ENCODE measurements around the gene PGF. TPM values are rescaled to one million over a fixed set of nuclear protein-coding genes. Genes with fewer than 3 reads are reported as not detected.

Gene PGF
- total and polyA plus RNA-seq, 2 experiments from 2014 or later = 25.0 to 31.0 TPM

DNA sequence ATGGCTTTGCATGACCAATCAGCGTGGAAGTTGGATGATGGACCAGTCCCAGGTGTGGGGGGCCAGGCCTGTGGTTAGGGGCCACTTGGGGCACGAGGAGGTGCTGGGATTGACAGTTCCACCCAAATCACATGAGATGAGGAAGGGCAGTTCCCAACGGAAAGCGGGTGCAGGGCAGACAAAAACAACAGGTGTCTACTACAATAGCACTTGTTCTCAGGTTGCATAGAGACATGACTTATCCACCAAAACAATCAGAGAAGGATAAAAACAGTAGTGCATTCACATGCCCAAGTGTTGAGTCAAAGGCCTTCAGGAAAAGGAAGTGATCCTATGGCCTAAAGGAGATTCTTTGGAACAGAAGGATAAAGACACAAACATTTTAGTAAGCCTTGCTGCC is 32.7 kb upstream of the PGF start:
- Histone ChIP-seq H3K79me2 (no peaks in the 10 kb centered on the region), H3K36me3 (replicated peaks; ENCODE audit: insufficient read depth, low read depth) (no peaks in the 10 kb centered on the region), H3K27me3 (no peaks in the 10 kb centered on the region), H3K9me3 (ENCODE audit: low read depth) (no peaks in the 10 kb centered on the region), H3K4me2 (no peak overlapping the region), H3K4me1 (ENCODE audit: insufficient read depth) (no peaks in the 10 kb centered on the region), H2AFZ (no peak overlapping the region), H4K20me1 (ENCODE audit: insufficient read depth, poor library complexity, severe bottlenecking) (no peaks in the 10 kb centered on the region), H3K9me2 (replicated peaks; ENCODE audit: insufficient read depth) (no peaks in the 10 kb centered on the region), H3K27ac (no peak overlapping the region), H3K4me3 (no peak overlapping the region)
- WGBS (ENCODE audit: low lambda C conversion rate, missing lambda C conversion rate) = 90% methylated on average over 4 of the region's 4 CpGs
- TF ChIP-seq EZH2phosphoT487 (IDR thresholded peaks at IDR 0.05; ENCODE audit: low read depth, severe bottlenecking, unreplicated experiment) (no peak), EZH2 (IDR thresholded peaks at IDR 0.05; ENCODE audit: borderline replicate concordance) (no peak)
- TF ChIP-seq, protein P1, sequence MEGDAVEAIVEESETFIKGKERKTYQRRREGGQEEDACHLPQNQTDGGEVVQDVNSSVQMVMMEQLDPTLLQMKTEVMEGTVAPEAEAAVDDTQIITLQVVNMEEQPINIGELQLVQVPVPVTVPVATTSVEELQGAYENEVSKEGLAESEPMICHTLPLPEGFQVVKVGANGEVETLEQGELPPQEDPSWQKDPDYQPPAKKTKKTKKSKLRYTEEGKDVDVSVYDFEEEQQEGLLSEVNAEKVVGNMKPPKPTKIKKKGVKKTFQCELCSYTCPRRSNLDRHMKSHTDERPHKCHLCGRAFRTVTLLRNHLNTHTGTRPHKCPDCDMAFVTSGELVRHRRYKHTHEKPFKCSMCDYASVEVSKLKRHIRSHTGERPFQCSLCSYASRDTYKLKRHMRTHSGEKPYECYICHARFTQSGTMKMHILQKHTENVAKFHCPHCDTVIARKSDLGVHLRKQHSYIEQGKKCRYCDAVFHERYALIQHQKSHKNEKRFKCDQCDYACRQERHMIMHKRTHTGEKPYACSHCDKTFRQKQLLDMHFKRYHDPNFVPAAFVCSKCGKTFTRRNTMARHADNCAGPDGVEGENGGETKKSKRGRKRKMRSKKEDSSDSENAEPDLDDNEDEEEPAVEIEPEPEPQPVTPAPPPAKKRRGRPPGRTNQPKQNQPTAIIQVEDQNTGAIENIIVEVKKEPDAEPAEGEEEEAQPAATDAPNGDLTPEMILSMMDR (IDR thresholded peaks at IDR 0.05; ENCODE audit: poor library complexity) = no peak
- DNase-seq (ENCODE audit: low spot score) = no peak

DNA sequence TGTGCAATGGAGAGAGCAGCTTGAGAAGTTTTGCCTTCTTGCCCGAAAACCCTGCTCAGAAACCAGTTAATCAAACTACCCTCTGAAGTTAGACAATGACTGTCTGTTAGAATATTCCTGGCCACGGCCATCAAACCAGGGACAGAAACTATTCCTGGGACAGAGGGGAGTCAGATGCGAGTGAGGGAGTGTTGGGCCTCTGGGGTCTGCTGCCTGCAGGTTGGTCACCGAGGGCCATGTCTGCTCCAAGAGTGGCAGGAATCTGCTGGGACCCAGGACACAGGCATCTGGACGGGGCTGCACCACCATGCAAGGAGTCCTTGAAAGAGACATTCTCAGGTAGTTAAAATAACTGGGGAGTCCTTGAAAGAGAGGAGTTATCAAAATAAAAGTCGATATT is 30.4 kb upstream of the PGF start:
- no peak overlapping the region for H3K4me3 ChIP-seq
- no peaks in the 10 kb centered on the region for H3K9me2 ChIP-seq (replicated peaks; ENCODE audit: insufficient read depth)
- no peak overlapping the region for H3K27ac ChIP-seq
- WGBS (ENCODE audit: low lambda C conversion rate, missing lambda C conversion rate) = 92% methylated on average over 6 of the region's 6 CpGs
- H3K79me2 ChIP-seq = no peaks in the 10 kb centered on the region
- no peak overlapping the region for H3K4me2 ChIP-seq
- H3K9me3 ChIP-seq (ENCODE audit: low read depth) = no peaks in the 10 kb centered on the region
- no peak overlapping the region for H2AFZ ChIP-seq
- H3K27me3 ChIP-seq = no peaks in the 10 kb centered on the region
- DNase-seq (ENCODE audit: low spot score) = no peak
- no peaks in the 10 kb centered on the region for H3K36me3 ChIP-seq (replicated peaks; ENCODE audit: insufficient read depth, low read depth)
- peaks cover 6% of the 10 kb centered on the region for H3K4me1 ChIP-seq (ENCODE audit: insufficient read depth)
- H4K20me1 ChIP-seq (ENCODE audit: insufficient read depth, poor library complexity, severe bottlenecking) = no peaks in the 10 kb centered on the region
- no peak for TF ChIP-seq EZH2 (IDR thresholded peaks at IDR 0.05; ENCODE audit: borderline replicate concordance)

DNA sequence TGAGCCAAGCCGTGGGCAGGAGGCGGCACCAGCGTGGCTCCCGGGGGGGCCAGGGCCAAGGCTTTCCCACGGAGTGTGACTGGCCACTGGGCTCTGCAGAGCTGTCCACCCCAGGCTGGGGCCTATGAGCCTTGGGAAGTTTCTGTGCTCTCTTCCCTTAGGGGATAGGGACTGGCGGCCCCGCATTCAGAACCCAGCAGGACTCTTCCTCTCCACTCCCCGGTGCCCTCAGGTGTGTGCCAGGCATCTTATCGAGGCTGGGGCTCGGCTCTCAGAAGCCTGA is 29.6 kb upstream of the PGF start:
- Histone ChIP-seq H3K4me2 (no peak overlapping the region), H3K27ac (no peak overlapping the region), H3K27me3 (no peaks in the 10 kb centered on the region), H3K4me1 (ENCODE audit: insufficient read depth) (peaks cover 15% of the 10 kb centered on the region), H3K79me2 (no peaks in the 10 kb centered on the region), H3K4me3 (no peak overlapping the region), H4K20me1 (ENCODE audit: insufficient read depth, poor library complexity, severe bottlenecking) (no peaks in the 10 kb centered on the region), H2AFZ (no peak overlapping the region), H3K36me3 (replicated peaks; ENCODE audit: insufficient read depth, low read depth) (no peaks in the 10 kb centered on the region), H3K9me3 (ENCODE audit: low read depth) (no peaks in the 10 kb centered on the region), H3K9me2 (replicated peaks; ENCODE audit: insufficient read depth) (no peaks in the 10 kb centered on the region)
- TF ChIP-seq EZH2 (IDR thresholded peaks at IDR 0.05; ENCODE audit: borderline replicate concordance) (no peak), EZH2phosphoT487 (IDR thresholded peaks at IDR 0.05; ENCODE audit: low read depth, severe bottlenecking, unreplicated experiment) (no peak)
- TF ChIP-seq, protein P1 (IDR thresholded peaks at IDR 0.05; ENCODE audit: poor library complexity) = no peak
- no peak for DNase-seq (ENCODE audit: low spot score)
- WGBS (ENCODE audit: low lambda C conversion rate, missing lambda C conversion rate) = 83% methylated on average over 9 of the region's 10 CpGs

DNA sequence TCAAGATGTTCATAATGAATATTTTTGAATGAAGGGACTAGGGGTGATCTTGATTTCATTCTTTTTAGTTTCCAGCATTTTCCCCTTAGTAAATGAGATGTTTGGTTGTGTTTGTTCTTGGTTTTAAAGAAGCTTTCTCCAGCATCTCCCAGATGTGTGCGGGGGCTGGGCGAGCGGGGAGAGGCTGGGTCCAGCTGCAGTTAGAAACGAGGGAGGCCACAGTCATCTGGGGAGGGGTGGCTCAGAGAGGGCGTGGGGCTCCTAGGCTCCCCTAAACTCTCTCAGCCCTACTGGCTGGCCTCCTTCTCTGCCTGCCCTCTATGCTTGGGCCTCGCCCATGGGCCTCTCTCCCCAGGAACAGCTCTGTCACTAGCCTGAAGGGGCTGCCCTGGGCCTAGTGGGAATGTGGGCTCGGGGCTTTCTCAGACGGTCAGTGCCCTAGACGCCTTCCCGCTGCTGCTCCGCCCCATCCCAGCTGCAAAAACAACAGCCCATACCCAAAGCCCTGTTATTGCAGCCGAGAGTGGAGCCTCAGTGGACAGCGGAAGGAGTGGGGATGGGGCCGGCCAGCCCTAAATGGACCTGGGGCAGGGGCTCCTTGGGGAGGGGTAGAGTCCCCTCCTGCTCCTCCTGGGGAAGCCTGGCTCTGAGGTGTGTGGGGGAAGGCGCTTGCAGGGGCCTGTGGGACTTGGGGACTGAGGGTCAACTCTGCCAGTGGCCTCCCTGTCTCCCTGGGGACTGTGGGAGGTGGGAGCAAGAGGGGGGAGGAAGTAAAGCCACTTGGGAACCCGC is 29.0 kb upstream of the PGF start:
- DNase-seq (ENCODE audit: low spot score) = no peak
- no peak for TF ChIP-seq EZH2 (IDR thresholded peaks at IDR 0.05; ENCODE audit: borderline replicate concordance)
- no peak for TF ChIP-seq EZH2phosphoT487 (IDR thresholded peaks at IDR 0.05; ENCODE audit: low read depth, severe bottlenecking, unreplicated experiment)
- TF ChIP-seq, protein P1 (IDR thresholded peaks at IDR 0.05; ENCODE audit: poor library complexity) = no peak
- no peaks in the 10 kb centered on the region for H3K9me3 ChIP-seq (ENCODE audit: low read depth)
- no peaks in the 10 kb centered on the region for H3K79me2 ChIP-seq
- H3K4me1 ChIP-seq (ENCODE audit: insufficient read depth) = peaks cover 19% of the 10 kb centered on the region
- no peak overlapping the region for H2AFZ ChIP-seq
- no peak overlapping the region for H3K27ac ChIP-seq
- no peaks in the 10 kb centered on the region for H3K9me2 ChIP-seq (replicated peaks; ENCODE audit: insufficient read depth)
- no peaks in the 10 kb centered on the region for H4K20me1 ChIP-seq (ENCODE audit: insufficient read depth, poor library complexity, severe bottlenecking)
- WGBS (ENCODE audit: low lambda C conversion rate, missing lambda C conversion rate) = 84% methylated on average over 16 of the region's 16 CpGs
- no peak overlapping the region for H3K4me3 ChIP-seq
- H3K27me3 ChIP-seq = no peaks in the 10 kb centered on the region
- H3K36me3 ChIP-seq (replicated peaks; ENCODE audit: insufficient read depth, low read depth) = no peaks in the 10 kb centered on the region
- H3K4me2 ChIP-seq = no peak overlapping the region

Data from hepatocyte (in vitro differentiated cells).